ENCODE results near the gene CACNA2D3. TPM values are rescaled to one million over a fixed set of nuclear protein-coding genes. Genes with fewer than 3 reads are reported as not detected.

Gene CACNA2D3
- total RNA-seq, 4 donors from 2014 or later, result 0.30 to 9.6 (median 3.9) TPM

- H3K4me1 ChIP-seq, result no peaks in the 10 kb centered on the region
- DNase-seq (ENCODE audit: low spot score in 2 of 2), result no peak
- WGBS, 2 donors, result 81 to 82% methylated on average over 6 of the region's 6 CpGs
- TF ChIP-seq EP300 (IDR thresholded peaks at IDR 0.05), result no peak
- no peak for TF ChIP-seq CTCF (IDR thresholded peaks at IDR 0.05)
- TF ChIP-seq POLR2A (IDR thresholded peaks at IDR 0.05), result no peak
- no peak overlapping the region for H3K27ac ChIP-seq
- H3K9me3 ChIP-seq, result no peaks in the 10 kb centered on the region
- H3K4me3 ChIP-seq, result no peak overlapping the region
- H3K27me3 ChIP-seq, result no peaks in the 10 kb centered on the region
- no peaks in the 10 kb centered on the region for H3K36me3 ChIP-seq
These were observed 392.1 kb downstream of the CACNA2D3 start for GRCh38 chr3:54514416-54514815.

GRCh38 chr3:54515441-54516213 lies 393.3 kb downstream of the CACNA2D3 start:
- no peaks in the 10 kb centered on the region for H3K36me3 ChIP-seq
- WGBS, 2 donors, result 61 to 70% methylated on average over 4 of the region's 4 CpGs
- H3K4me1 ChIP-seq, result no peaks in the 10 kb centered on the region
- no peaks in the 10 kb centered on the region for H3K9me3 ChIP-seq
- H3K4me3 ChIP-seq, result no peak overlapping the region
- no peak overlapping the region for H3K27ac ChIP-seq
- no peaks in the 10 kb centered on the region for H3K27me3 ChIP-seq
- TF ChIP-seq EP300 (IDR thresholded peaks at IDR 0.05), result no peak
- no peak for TF ChIP-seq CTCF (IDR thresholded peaks at IDR 0.05)
- DNase-seq (ENCODE audit: low spot score in 2 of 2), result no peak

GRCh38 chr3:54517424-54517823 lies 395.1 kb downstream of the CACNA2D3 start:
- Histone ChIP-seq H3K9me3 (peaks cover 0 to 2% (median 0%) of the 10 kb centered on the region in 4 donors), H3K27me3 (no peaks in the 10 kb centered on the region), H3K27ac (no peak overlapping the region), H3K4me1 (no peaks in the 10 kb centered on the region), H3K36me3 (no peaks in the 10 kb centered on the region), H3K4me3 (no peak overlapping the region)
- DNase-seq (ENCODE audit: low spot score in 2 of 2), result no peak
- no peak for TF ChIP-seq POLR2A (IDR thresholded peaks at IDR 0.05)
- TF ChIP-seq CTCF (IDR thresholded peaks at IDR 0.05), result no peak
- TF ChIP-seq EP300 (IDR thresholded peaks at IDR 0.05), result no peak
- 78 to 79% methylated on average over 8 of the region's 8 CpGs for WGBS, 2 donors

GRCh38 chr3:54518011-54518675 lies 395.8 kb downstream of the CACNA2D3 start:
- no peaks in the 10 kb centered on the region for H3K27me3 ChIP-seq
- no peaks in the 10 kb centered on the region for H3K36me3 ChIP-seq
- no peaks in the 10 kb centered on the region for H3K4me1 ChIP-seq
- peaks cover 0 to 8% (median 0%) of the 10 kb centered on the region in 4 donors for H3K9me3 ChIP-seq
- WGBS, 2 donors, result 82 to 83% methylated on average over 8 of the region's 8 CpGs
- H3K27ac ChIP-seq, result no peak overlapping the region
- H3K4me3 ChIP-seq, result no peak overlapping the region
- no peak for DNase-seq (ENCODE audit: low spot score in 2 of 2)
- TF ChIP-seq CTCF (IDR thresholded peaks at IDR 0.05), result no peak
- no peak for TF ChIP-seq POLR2A (IDR thresholded peaks at IDR 0.05)
- no peak for TF ChIP-seq EP300 (IDR thresholded peaks at IDR 0.05)

- no peak for TF ChIP-seq CTCF (IDR thresholded peaks at IDR 0.05)
- TF ChIP-seq EP300 (IDR thresholded peaks at IDR 0.05), result no peak
- TF ChIP-seq POLR2A (IDR thresholded peaks at IDR 0.05), result no peak
- Histone ChIP-seq H3K36me3 (no peaks in the 10 kb centered on the region), H3K9me3 (peaks cover 0 to 15% (median under 1%) of the 10 kb centered on the region in 4 donors), H3K27me3 (no peaks in the 10 kb centered on the region), H3K4me1 (no peaks in the 10 kb centered on the region), H3K4me3 (no peak overlapping the region), H3K27ac (peak overlapping the region in 1 of 4 donors; percentile 29)
- whole genome bisulfite sequencing, 2 donors, result 79 to 83% methylated on average over 2 of the region's 2 CpGs
- DNase-seq (ENCODE audit: low spot score in 2 of 2), result no peak
These were observed 397.1 kb downstream of the CACNA2D3 start for GRCh38 chr3:54519493-54519892.

All from tibial nerve (tissue), 4 donors.